Neural cell (in vitro differentiated cells): ENCODE data around the gene IGF2BP2. TPM values are rescaled to one million over a fixed set of nuclear protein-coding genes. Genes with fewer than 3 reads are reported as not detected.

Experiments
- H2AFZ ChIP-seq: fragments of 200-600, 300-800 bp; sonication (generic), shearing (Covaris generic); 2 replicates; pipeline ENCODE4 v1.6.0; 2014; ENCODE audit warnings: low read depth, mild to moderate bottlenecking, antibody characterized with exemption, low read length, moderate library complexity
- H3F3A ChIP-seq: fragments of 200-600 bp; shearing (Covaris generic); 2 replicates; pipeline ENCODE4 v1.6.1; 2016; ENCODE audit warnings: mild to moderate bottlenecking, moderate library complexity, mixed read lengths, antibody characterized with exemption, low read length; ENCODE audit not compliant: insufficient read depth, poor library complexity, severe bottlenecking
- H3K27ac ChIP-seq: fragments of 200-600, 300-800 bp; sonication (generic), shearing (Covaris generic); 2 replicates; pipeline ENCODE4 v1.5.1; 2014; ENCODE audit warnings: mild to moderate bottlenecking, low read length, moderate library complexity
- H3K27me3 ChIP-seq: fragments of 300-800, 200-600 bp; sonication (generic), shearing (Covaris generic); 2 replicates; pipeline ENCODE4 v1.6.0; 2014; ENCODE audit warnings: mild to moderate bottlenecking, low read depth, low read length, moderate library complexity; ENCODE audit not compliant: insufficient read depth
- H3K36me3 ChIP-seq: fragments of 300-800, 200-600 bp; sonication (generic), shearing (Covaris generic); 2 replicates; pipeline ENCODE4 v1.5.1; 2014; ENCODE audit warnings: mild to moderate bottlenecking, antibody characterized with exemption, low read length, moderate library complexity; ENCODE audit not compliant: insufficient read depth
- H3K4me2 ChIP-seq: fragments of 300-800, 200-600 bp; sonication (generic), shearing (Covaris generic); 2 replicates; pipeline ENCODE4 v1.6.0; 2014; ENCODE audit warnings: mild to moderate bottlenecking, low read length
- H3K4me3 ChIP-seq: fragments of 300-800, 200-600 bp; sonication (generic), shearing (Covaris generic); 2 replicates; pipeline ENCODE4 v1.5.1; 2014; ENCODE audit warnings: mild to moderate bottlenecking, low read length, moderate library complexity
- H3K79me2 ChIP-seq: fragments of 200-600 bp; shearing (Covaris generic); replicated peaks from 2 replicates; pipeline ENCODE4 v1.6.0; 2014; ENCODE audit warnings: mild to moderate bottlenecking, low read length, moderate library complexity; ENCODE audit not compliant: insufficient read depth
- H3K9ac ChIP-seq: fragments of 300-800, 200-600 bp; sonication (generic), shearing (Covaris generic); 2 replicates; pipeline ENCODE4 v1.6.1; 2016; ENCODE audit warnings: mild to moderate bottlenecking, low read length, mixed read lengths
- H3K9me2 ChIP-seq: fragments of 200-600 bp; shearing (Covaris generic); 2 replicates; pipeline ENCODE4 v1.6.1; 2016; ENCODE audit warnings: mild to moderate bottlenecking, low read length, mixed read lengths; ENCODE audit not compliant: insufficient read depth
- H3K9me3 ChIP-seq: fragments of 200-600, 300-800 bp; sonication (generic), shearing (Covaris generic); 2 replicates; pipeline ENCODE4 v1.6.1; 2016; ENCODE audit warnings: mild to moderate bottlenecking, mixed run types, low read length, moderate library complexity, mixed read lengths
- H4K20me1 ChIP-seq: fragments of 200-600 bp; shearing (Covaris generic); 2 replicates; pipeline ENCODE4 v1.6.1; 2016; ENCODE audit warnings: mild to moderate bottlenecking, mixed run types; ENCODE audit not compliant: insufficient read depth
- CTCF ChIP-seq: fragments of 450-650 bp; IDR thresholded peaks from 2 replicates; pipeline ENCODE4 v1.5.1; 2014; ENCODE audit warnings: antibody characterized with exemption, mild to moderate bottlenecking, moderate library complexity; ENCODE audit not compliant: poor library complexity, severe bottlenecking
- EP300 ChIP-seq: fragments of 450-650 bp; conservative IDR thresholded peaks from 2 replicates; pipeline ENCODE4 v1.6.1; 2014; ENCODE audit warnings: antibody characterized with exemption, mild to moderate bottlenecking, moderate library complexity; ENCODE audit not compliant: poor library complexity, severe bottlenecking
- EZH2 ChIP-seq: fragments of 200-600, 300-800 bp; shearing (Covaris generic), sonication (generic); IDR thresholded peaks from 2 replicates; pipeline ENCODE4 v1.6.1; 2014; ENCODE audit warnings: antibody characterized with exemption, low read length, borderline replicate concordance, mild to moderate bottlenecking; ENCODE audit not compliant: insufficient read depth, poor library complexity, severe bottlenecking
- MXI1 ChIP-seq: fragments of 450-650 bp; conservative IDR thresholded peaks from 2 replicates; pipeline ENCODE4 v1.6.1; 2014; ENCODE audit warnings: antibody characterized with exemption, mild to moderate bottlenecking; ENCODE audit not compliant: poor library complexity, severe bottlenecking
- POLR2AphosphoS5 ChIP-seq: IDR thresholded peaks from 2 replicates; pipeline ENCODE4 v1.6.1; 2012
- RAD21 ChIP-seq: fragments of 450-650 bp; conservative IDR thresholded peaks from 2 replicates; pipeline ENCODE4 v1.6.1; 2014; ENCODE audit warnings: antibody characterized with exemption, mild to moderate bottlenecking, moderate library complexity
- REST ChIP-seq: IDR thresholded peaks from 2 replicates; pipeline ENCODE4 v1.6.1; 2012; ENCODE audit warnings: borderline replicate concordance
- SMC3 ChIP-seq: fragments of 450-650 bp; conservative IDR thresholded peaks from 2 replicates; pipeline ENCODE4 v1.6.1; 2014; ENCODE audit warnings: antibody characterized with exemption, mild to moderate bottlenecking, moderate library complexity; ENCODE audit not compliant: poor library complexity
- TAF1 ChIP-seq: IDR thresholded peaks from 2 replicates; pipeline ENCODE4 v1.6.1; 2012; ENCODE audit warnings: low read depth
- polyA plus RNA-seq: library from polyadenylated mRNA; depleted of rRNA; stranded (reverse); fragments of >200 nt; gene quantifications from 2 replicates; pipeline ENCODE4 v1.2.3, GENCODE V29; 2014

The IGF2BP2 gene
- polyA plus RNA-seq, 1 donor from 2014 or later, result 46.6 TPM

GRCh38 chr3:185732782-185733181 lies 92.1 kb downstream of the IGF2BP2 start:
- Histone ChIP-seq H3K27ac (no peak overlapping the region), H3K79me2 (peaks cover 81% of the 10 kb centered on the region), H3K9ac (no peak overlapping the region), H3K36me3 (no peaks in the 10 kb centered on the region), H2AFZ (no peak overlapping the region), H3K4me2 (no peak overlapping the region), H3K9me3 (no peaks in the 10 kb centered on the region), H4K20me1 (peaks cover 10% of the 10 kb centered on the region), H3K27me3 (no peaks in the 10 kb centered on the region), H3K9me2 (no peaks in the 10 kb centered on the region), H3K4me3 (no peak overlapping the region), H3F3A (no peaks in the 10 kb centered on the region)
- no peak for TF ChIP-seq SMC3
- no peak for TF ChIP-seq TAF1
- TF ChIP-seq POLR2AphosphoS5, result no peak
- no peak for TF ChIP-seq MXI1
- no peak for TF ChIP-seq CTCF
- TF ChIP-seq RAD21, result no peak
- no peak for TF ChIP-seq EZH2
- no peak for TF ChIP-seq EP300
- no peak for TF ChIP-seq REST

GRCh38 chr3:185730550-185730949 lies 94.3 kb downstream of the IGF2BP2 start:
- Histone ChIP-seq H3K9me3 (no peaks in the 10 kb centered on the region), H4K20me1 (peaks cover 10% of the 10 kb centered on the region), H3K79me2 (peaks cover 77% of the 10 kb centered on the region), H3F3A (no peaks in the 10 kb centered on the region), H3K27ac (no peak overlapping the region), H3K9ac (no peak overlapping the region), H3K9me2 (no peaks in the 10 kb centered on the region), H3K4me2 (no peak overlapping the region), H2AFZ (no peak overlapping the region), H3K27me3 (no peaks in the 10 kb centered on the region), H3K4me3 (no peak overlapping the region), H3K36me3 (no peaks in the 10 kb centered on the region)
- TF ChIP-seq SMC3 (no peak), TAF1 (no peak), REST (no peak), RAD21 (no peak), POLR2AphosphoS5 (no peak), MXI1 (no peak), CTCF (no peak), EP300 (no peak), EZH2 (no peak)
